A549 (cell line): ENCODE measurements around the gene EMID1.

ENCODE experiments used
- BHLHE40 ChIP-seq: IDR thresholded peaks from 2 replicates; pipeline ENCODE4 v1.6.1; 2012; ENCODE audit warnings: low read depth, low read length, inconsistent platforms
- CTCF ChIP-seq: fragments of >200 bp; sonication (Bioruptor Twin); formaldehyde crosslinking; IDR thresholded peaks from 3 replicates; pipeline ENCODE4 v1.5.1; 2016
- HES2 ChIP-seq: fragments of >200 bp; sonication (Bioruptor Twin); formaldehyde crosslinking; IDR thresholded peaks from 2 replicates; pipeline ENCODE4 v1.6.1; 2016
- KDM1A ChIP-seq: fragments of 200-600 bp; sonication (generic); IDR thresholded peaks from 2 replicates; pipeline ENCODE4 v1.6.1; 2016; ENCODE audit warnings: low read depth, mild to moderate bottlenecking
- MAX ChIP-seq: IDR thresholded peaks from 2 replicates; pipeline ENCODE4 v1.6.1; 2012
- POLR2A ChIP-seq: IDR thresholded peaks from 2 replicates; pipeline ENCODE4 v1.6.1; 2012; ENCODE audit warnings: mild to moderate bottlenecking, low read length
- POLR2AphosphoS2 ChIP-seq: conservative IDR thresholded peaks from 2 replicates; pipeline ENCODE4 v1.6.1; 2012; ENCODE audit warnings: low read length, improper control_type of control experiment, inconsistent platforms
- RARB ChIP-seq: fragments of 250-450 bp; sonication (Bioruptor Pico); IDR thresholded peaks from 2 replicates; pipeline ENCODE4 v1.8.0; 2021; ENCODE audit warnings: mild to moderate bottlenecking, moderate library complexity
- RCOR1 ChIP-seq: fragments of 150-350 bp; IDR thresholded peaks from 2 replicates; pipeline ENCODE4 v1.6.1; 2014; ENCODE audit warnings: antibody characterized with exemption, low read length, low read depth
- USF2 ChIP-seq: fragments of 450-650 bp; IDR thresholded peaks from 2 replicates; pipeline ENCODE4 v1.6.1; 2014; ENCODE audit warnings: antibody characterized with exemption

GRCh38 chr22:29269230-29269604 is 63.5 kb downstream of the EMID1 start:
- TF ChIP-seq CTCF = no peak
- no peak for TF ChIP-seq POLR2A
- TF ChIP-seq MAX = no peak
- no peak for TF ChIP-seq HES2
- no peak for TF ChIP-seq RCOR1
- TF ChIP-seq BHLHE40 = no peak
- no peak for TF ChIP-seq POLR2AphosphoS2
- TF ChIP-seq RARB (CRISPR knock-in tag) = no peak
- TF ChIP-seq KDM1A = no peak
- TF ChIP-seq USF2 = no peak
